Activated CD8-positive, alpha-beta T cell treated with anti-CD3 and anti-CD28 coated beads for 36 hours (primary cell): ENCODE results near the gene KIRREL2. TPM values are rescaled to one million over a fixed set of nuclear protein-coding genes. Genes with fewer than 3 reads are reported as not detected.

Source experiments
- ATAC-seq: fragments of 200-7000 bp; cut with Tn5 transposase; one replicate; pipeline ENCODE4 v1.10.0; 2021; ENCODE audit warnings: mild to moderate bottlenecking, moderate library complexity
- CTCF ChIA-PET: fragments of 350-600 bp; sonication (Branson Sonifier 250); formaldehyde crosslinking; loops from one replicate; lab custom pipeline; 2021; ENCODE audit warnings: antibody characterized with exemption; lab: Charles Lee
- POLR2A ChIA-PET: fragments of 350-600 bp; sonication (Branson Sonifier 250); formaldehyde crosslinking; loops from one replicate; lab custom pipeline; 2021; ENCODE audit warnings: antibody characterized with exemption; lab: Charles Lee
- DNase-seq: peaks from one replicate; pipeline ENCODE4 v3.0.0-alpha.2; 2020
- H3K27ac Mint-ChIP-seq: one replicate; pipeline ENCODE4 v1.8.0; 2021; ENCODE audit warnings: mild to moderate bottlenecking, mixed read lengths
- H3K27me3 Mint-ChIP-seq: one replicate; pipeline ENCODE4 v1.8.0; 2021; ENCODE audit warnings: mixed read lengths
- H3K36me3 Mint-ChIP-seq: one replicate; pipeline ENCODE4 v1.8.0; 2021; ENCODE audit warnings: low read depth, mixed read lengths
- H3K4me1 Mint-ChIP-seq: one replicate; pipeline ENCODE4 v1.8.0; 2021; ENCODE audit warnings: low read depth, mixed read lengths
- H3K4me3 Mint-ChIP-seq: one replicate; pipeline ENCODE4 v1.8.0; 2021; ENCODE audit warnings: mild to moderate bottlenecking, moderate library complexity, mixed read lengths
- H3K9me3 Mint-ChIP-seq: one replicate; pipeline ENCODE4 v1.8.0; 2021; ENCODE audit warnings: mixed read lengths
- CTCF ChIP-seq: fragments of 200-600 bp; IDR thresholded peaks from one replicate; pipeline ENCODE4 v1.8.0; 2022; ENCODE audit warnings: antibody characterized with exemption, mild to moderate bottlenecking
- intact Hi-C: fragments of 100-400 bp; cut with micrococcal nuclease; formaldehyde crosslinking; loops from one replicate; pipeline ENCODE4 v1.10.0; 2022
- total RNA-seq, 2 experiments: library from RNA; stranded (reverse); gene quantifications; one replicate each; pipeline ENCODE4 v1.2.3, GENCODE V29; 2021

The KIRREL2 gene
- total RNA-seq, 2 experiments from 2014 or later = 1.4 TPM

DNA sequence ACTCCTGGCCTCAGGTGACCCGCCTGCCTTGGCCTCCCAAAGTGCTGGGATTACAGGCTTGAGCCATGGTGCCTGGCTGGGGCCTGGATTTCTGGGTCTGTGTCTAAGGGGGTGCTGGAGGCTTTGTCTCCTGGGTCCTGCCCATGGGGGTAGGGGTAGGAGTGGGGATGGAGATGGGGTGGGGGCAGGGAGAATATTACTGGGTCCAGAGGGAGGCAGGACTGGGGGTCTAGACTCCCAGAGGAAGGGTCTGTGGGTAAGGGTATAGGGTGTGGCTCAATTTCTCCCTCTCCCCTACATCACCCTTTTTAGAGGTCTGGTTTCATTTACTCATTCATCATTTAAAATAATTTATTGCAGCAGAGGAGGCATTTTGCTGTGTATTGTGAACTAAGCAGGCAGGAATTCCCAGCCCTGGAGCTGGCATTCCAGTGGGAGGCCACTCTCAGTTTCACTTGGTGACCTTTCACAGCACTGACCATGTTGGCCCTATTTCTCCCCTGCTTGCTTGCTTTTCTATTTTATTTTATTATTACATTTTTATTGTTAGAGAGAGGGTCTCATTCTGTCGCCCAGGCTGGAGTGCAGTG, 44.4 kb downstream of the KIRREL2 start:
- POLR2A ChIA-PET = interaction anchor here (1.5 to 1.9 kb wide), 2 partner anchors 15 to 156 kb away, joined by 3 to 4 read pairs; partner anchors contain the start of genes PSENEN and U2AF1L4
- Mint-ChIP-seq H3K36me3 (peaks cover 41% of the 10 kb centered on the region), H3K4me3 (peak overlapping the region; percentile 86), H3K9me3 (no peaks in the 10 kb centered on the region), H3K27ac (peak overlapping the region; percentile 96), H3K27me3 (no peaks in the 10 kb centered on the region), H3K4me1 (peaks cover 48% of the 10 kb centered on the region)
- CTCF ChIA-PET = interaction anchor here (0.9 kb wide), 1 partner anchor 31 kb away, joined by 3 read pairs; no protein-coding TSS in a partner anchor
- ATAC-seq (no peak), DNase-seq (no peak)
- TF ChIP-seq CTCF = no peak
- intact Hi-C loops = loop anchor here (2.0 kb wide), 1 partner anchor 30 kb away; no protein-coding TSS in a partner anchor

- CTCF ChIA-PET = no interaction called here
- peak within 1 kb of the TSS; percentile 96 for H3K27ac Mint-ChIP-seq
- intact Hi-C loops = loop anchor here (2.0 kb wide), 2 partner anchors 29 to 189 kb away; no protein-coding TSS in a partner anchor
These were observed 45.3 kb downstream of the KIRREL2 start, which contains the start of gene HCST for GRCh38 chr19:35901854-35902661. Gene HCST (plus strand): TSS chr19:35902529. CDS start chr19:35902594, 65 bp downstream.

DNA sequence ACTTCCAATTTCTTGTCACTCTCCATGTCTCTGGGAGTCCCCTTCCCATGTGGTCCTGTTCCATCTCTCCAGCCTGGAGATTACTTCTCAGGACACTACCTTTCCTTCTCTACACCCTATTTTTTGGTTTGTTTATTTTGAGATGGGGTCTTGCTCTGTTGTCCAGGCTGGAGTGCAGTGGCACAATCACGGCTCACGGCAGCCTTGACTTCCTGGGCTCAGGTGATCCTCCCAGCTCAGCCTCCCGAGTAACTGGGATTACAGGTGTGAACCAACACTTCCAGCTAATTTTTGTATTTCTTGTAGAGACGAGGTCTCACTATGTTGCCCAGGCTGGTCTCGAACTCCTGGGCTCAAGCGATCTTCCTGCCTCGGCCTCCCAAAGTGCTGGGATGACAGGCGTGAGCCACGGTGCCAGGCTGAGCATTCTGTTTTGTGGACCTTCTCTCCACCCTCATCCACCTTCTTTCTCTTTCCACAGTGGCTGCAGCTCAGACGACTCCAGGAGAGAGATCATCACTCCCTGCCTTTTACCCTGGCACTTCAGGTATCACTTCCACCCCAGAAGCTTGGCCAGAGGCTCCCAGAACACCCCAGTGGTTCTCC, 46.3 kb downstream of the KIRREL2 start:
- ATAC-seq = no peak

More at GRCh38 chr19:35901854-35902661, 45.3 kb downstream of the KIRREL2 start, which contains the start of gene HCST:
- no peaks in the 10 kb centered on the region for H3K27me3 Mint-ChIP-seq
- POLR2A ChIA-PET = interaction anchor here (1.5 kb wide), 1 partner anchor 157 kb away, joined by 3 read pairs; the partner anchor contains the start of genes PSENEN and U2AF1L4
- no peaks in the 10 kb centered on the region for H3K9me3 Mint-ChIP-seq
- H3K4me1 Mint-ChIP-seq = peaks cover 51% of the 10 kb centered on the region
- H3K36me3 Mint-ChIP-seq = peaks cover 32% of the 10 kb centered on the region
- ATAC-seq = peak; percentile 35
- no peak for TF ChIP-seq CTCF
- DNase-seq = peak; percentile 66
- H3K4me3 Mint-ChIP-seq = peak within 1 kb of the TSS; percentile 86

More for the DNA sequence above, 46.3 kb downstream of the KIRREL2 start:
- peak overlapping the region; percentile 96 for H3K27ac Mint-ChIP-seq
- CTCF ChIA-PET = interaction anchor here (0.8 to 3.3 kb wide), 2 partner anchors 26 to 28 kb away, joined by 5 to 12 read pairs; no protein-coding TSS in a partner anchor
- peaks cover 46% of the 10 kb centered on the region for H3K4me1 Mint-ChIP-seq
- peaks cover 23% of the 10 kb centered on the region for H3K36me3 Mint-ChIP-seq
- no peak for TF ChIP-seq CTCF
- intact Hi-C loops = loop anchor here (2.0 kb wide), 1 partner anchor 190 kb away; no protein-coding TSS in a partner anchor
- POLR2A ChIA-PET = interaction anchor here (0.6 to 1.1 kb wide), 5 partner anchors 9 to 305 kb away, joined by 3 read pairs; partner anchors contain the start of gene WDR62
- peak overlapping the region; percentile 86 for H3K4me3 Mint-ChIP-seq
- H3K9me3 Mint-ChIP-seq = no peaks in the 10 kb centered on the region
- no peak for DNase-seq
- no peaks in the 10 kb centered on the region for H3K27me3 Mint-ChIP-seq
